ENCODE measurements around the gene NECTIN3. TPM values are rescaled to one million over a fixed set of nuclear protein-coding genes. Genes with fewer than 3 reads are reported as not detected.
A peak's percentile ranks its signal among the peaks of the same experiment; 100 is the strongest.

The NECTIN3 gene
- total RNA-seq: 0.68 TPM

GRCh38 chr3:111071257-111072030 is at the start of gene NECTIN3:
Gene NECTIN3, plus strand, starts transcription at chr3:111071816. Its CDS starts 202 bp downstream, at chr3:111072018.
- ATAC-seq: peak; percentile 95

GRCh38 chr3:111027868-111028267 is 43.7 kb upstream of the NECTIN3 start:
- ATAC-seq: no peak

GRCh38 chr3:111031538-111031937 is 40.1 kb upstream of the NECTIN3 start:
- no peak for ATAC-seq

GRCh38 chr3:111032677-111033076 is 38.9 kb upstream of the NECTIN3 start:
- no peak for ATAC-seq

GRCh38 chr3:111033470-111034050 is 38.1 kb upstream of the NECTIN3 start:
- ATAC-seq: peak; percentile 56

GRCh38 chr3:111035316-111035715 is 36.3 kb upstream of the NECTIN3 start:
- no peak for ATAC-seq

GRCh38 chr3:111035902-111036301 is 35.7 kb upstream of the NECTIN3 start:
- ATAC-seq: no peak

GRCh38 chr3:111040959-111041358 is 30.7 kb upstream of the NECTIN3 start:
- ATAC-seq: no peak

GRCh38 chr3:111045564-111045963 is 26.1 kb upstream of the NECTIN3 start:
- ATAC-seq: no peak

- ATAC-seq: no peak
These were observed 24.6 kb upstream of the NECTIN3 start for GRCh38 chr3:111047042-111047441.

- no peak for ATAC-seq
These were observed 23.7 kb upstream of the NECTIN3 start for GRCh38 chr3:111047812-111048435.

- no peak for ATAC-seq
These were observed 20.3 kb upstream of the NECTIN3 start for GRCh38 chr3:111051354-111051753.

GRCh38 chr3:111068574-111068973 is 3.0 kb upstream of the NECTIN3 start:
- no peak for ATAC-seq

- ATAC-seq: no peak
These were observed 1.4 kb upstream of the NECTIN3 start for GRCh38 chr3:111069974-111070771.

- peak; percentile 17 for ATAC-seq
These were observed 802 bp upstream of the NECTIN3 start for GRCh38 chr3:111070772-111071256.

GRCh38 chr3:111072031-111072921 is 660 bp downstream of the NECTIN3 start:
- ATAC-seq: peak; percentile 25

- ATAC-seq: no peak
These were observed 1.6 kb downstream of the NECTIN3 start for GRCh38 chr3:111073218-111073617.

GRCh38 chr3:111076732-111077131 is 5.1 kb downstream of the NECTIN3 start:
- no peak for ATAC-seq

- ATAC-seq: no peak
These were observed 5.8 kb downstream of the NECTIN3 start for GRCh38 chr3:111077369-111077768.

GRCh38 chr3:111080413-111080812 is 8.8 kb downstream of the NECTIN3 start:
- peak; percentile 38 for ATAC-seq

GRCh38 chr3:111081008-111081545 is 9.5 kb downstream of the NECTIN3 start:
- no peak for ATAC-seq

Measured in esophagus mucosa (tissue), 1 donor.